HFFc6 (cell line): Measurements from ENCODE around the gene CALB2. TPM values are rescaled to one million over a fixed set of nuclear protein-coding genes. Genes with fewer than 3 reads are reported as not detected.

Source experiments
- DNase-seq: peaks from one replicate; pipeline ENCODE4 v3.0.0-alpha.2; 2018
- H3K27ac Mint-ChIP-seq: 2 replicates; pipeline ENCODE4 v1.8.0; 2020; ENCODE audit warnings: mild to moderate bottlenecking, mixed read lengths
- H3K27me3 Mint-ChIP-seq: 2 replicates; pipeline ENCODE4 v1.8.0; 2021; ENCODE audit warnings: mild to moderate bottlenecking, moderate library complexity, mixed read lengths; ENCODE audit not compliant: insufficient read depth
- H3K36me3 Mint-ChIP-seq: 2 replicates; pipeline ENCODE4 v1.8.0; 2021; ENCODE audit warnings: low read depth, mixed read lengths
- H3K4me1 Mint-ChIP-seq: 2 replicates; pipeline ENCODE4 v1.8.0; 2020; ENCODE audit warnings: low read depth, mixed read lengths
- H3K4me3 Mint-ChIP-seq: 2 replicates; pipeline ENCODE4 v1.8.0; 2020; ENCODE audit warnings: mild to moderate bottlenecking, moderate library complexity, mixed read lengths
- H3K9me3 Mint-ChIP-seq: 2 replicates; pipeline ENCODE4 v1.8.0; 2020; ENCODE audit warnings: mild to moderate bottlenecking, mixed read lengths
- CTCF ChIP-seq: fragments of 200-600 bp; sonication (generic); IDR thresholded peaks from 2 replicates; pipeline ENCODE4 v1.5.0; 2021; ENCODE audit warnings: antibody characterized with exemption, mild to moderate bottlenecking
- total RNA-seq, 6 experiments: library from RNA; stranded (reverse); fragmentation: NEBNext Ultra II Directional; extraction: Animal tissue kit (Norgen Biotek cat#: 25700); gene quantifications; 2 replicates in 1 of 6; 3 replicates in 5 of 6; pipeline ENCODE4 v1.2.3, GENCODE V29; 2021

The CALB2 gene
- total RNA-seq, 6 experiments from 2014 or later = 0.14 to 1.1 (median 0.70) TPM; not detected in 3

- Mint-ChIP-seq H3K27ac (no peak overlapping the region), H3K4me3 (no peak overlapping the region), H3K27me3 (peaks cover 16% of the 10 kb centered on the region), H3K9me3 (no peaks in the 10 kb centered on the region), H3K4me1 (no peaks in the 10 kb centered on the region), H3K36me3 (no peaks in the 10 kb centered on the region)
- DNase-seq = no peak
- no peak for TF ChIP-seq CTCF
Measured at GRCh38 chr16:71380831-71381230, 22.3 kb downstream of the CALB2 start.

- no peaks in the 10 kb centered on the region for H3K36me3 Mint-ChIP-seq
- peak; percentile 36 for DNase-seq
- no peaks in the 10 kb centered on the region for H3K9me3 Mint-ChIP-seq
- no peaks in the 10 kb centered on the region for H3K4me1 Mint-ChIP-seq
- H3K27me3 Mint-ChIP-seq = peaks cover 18% of the 10 kb centered on the region
- no peak overlapping the region for H3K27ac Mint-ChIP-seq
- TF ChIP-seq CTCF = no peak
- no peak overlapping the region for H3K4me3 Mint-ChIP-seq
Measured at GRCh38 chr16:71383054-71383773, 24.7 kb downstream of the CALB2 start.

- Mint-ChIP-seq H3K27ac (no peak overlapping the region), H3K4me1 (no peaks in the 10 kb centered on the region), H3K36me3 (no peaks in the 10 kb centered on the region), H3K27me3 (peaks cover 18% of the 10 kb centered on the region), H3K9me3 (no peaks in the 10 kb centered on the region), H3K4me3 (no peak overlapping the region)
- DNase-seq = no peak
- TF ChIP-seq CTCF = no peak
Measured at GRCh38 chr16:71384073-71384724, 25.7 kb downstream of the CALB2 start.

GRCh38 chr16:71387045-71387871, 28.7 kb downstream of the CALB2 start:
- Mint-ChIP-seq H3K36me3 (no peaks in the 10 kb centered on the region), H3K9me3 (no peaks in the 10 kb centered on the region), H3K4me1 (no peaks in the 10 kb centered on the region), H3K4me3 (no peak overlapping the region), H3K27me3 (peaks cover 15% of the 10 kb centered on the region; the same call in 1 of the 2 replicates), H3K27ac (no peak overlapping the region)
- TF ChIP-seq CTCF = no peak
- no peak for DNase-seq

GRCh38 chr16:71389330-71389729, 30.8 kb downstream of the CALB2 start:
- H3K4me3 Mint-ChIP-seq = no peak overlapping the region
- peaks cover 21% of the 10 kb centered on the region; the same call in 1 of the 2 replicates for H3K27me3 Mint-ChIP-seq
- no peak overlapping the region for H3K27ac Mint-ChIP-seq
- no peaks in the 10 kb centered on the region for H3K36me3 Mint-ChIP-seq
- DNase-seq = no peak
- H3K4me1 Mint-ChIP-seq = no peaks in the 10 kb centered on the region
- TF ChIP-seq CTCF = no peak
- no peaks in the 10 kb centered on the region for H3K9me3 Mint-ChIP-seq
